Endothelial cell of umbilical vein (primary cell): ENCODE measurements around the gene CISD2. TPM values are rescaled to one million over a fixed set of nuclear protein-coding genes. Genes with fewer than 3 reads are reported as not detected.
A peak's percentile ranks its signal among the peaks of the same experiment; 100 is the strongest.

Source experiments
- BruUV-seq: library from RNA; stranded (reverse); fragments of 400-500 nt; replicated peaks from 2 replicates; lab custom pipeline; 2021; lab: Mats Ljungman, UMichigan
- CTCF ChIA-PET: fragments of 300-600, 350-600 bp; sonication (Branson Sonifier 250); formaldehyde crosslinking; loops from one replicate; lab custom pipeline; 2021; ENCODE audit warnings: antibody characterized with exemption, inconsistent platforms; lab: Charles Lee
- POLR2A ChIA-PET: fragments of 300-600, 350-600 bp; sonication (Branson Sonifier 250); formaldehyde crosslinking; loops from one replicate; lab custom pipeline; 2021; ENCODE audit warnings: antibody characterized with exemption, inconsistent platforms; lab: Charles Lee
- DNase-seq: peaks from one replicate; pipeline ENCODE4 v3.0.0-alpha.2; 2011; ENCODE audit warnings: low read depth, low spot score
- FAIRE-seq: peaks from 2 replicates; lab custom pipeline; 2011; peaks lifted over from hg19 to GRCh38; lab: Jason Lieb, UNC
- H2AFZ ChIP-seq: 2 replicates; pipeline ENCODE4 v1.6.0; 2012; ENCODE audit warnings: low read depth, low read length, control low read depth, inconsistent platforms
- H3K27ac ChIP-seq: 2 replicates; pipeline ENCODE4 v1.5.1; 2011; ENCODE audit warnings: low read depth, mild to moderate bottlenecking, control low read depth, low read length, moderate library complexity; ENCODE audit not compliant: insufficient read depth
- H3K27me3 ChIP-seq, 2 experiments: 2 replicates each; pipeline versions ENCODE4 v1.6.0 to v1.6.1; 2011; ENCODE audit warnings: low read length in 2 of 2, mixed read lengths in 1 of 2; ENCODE audit not compliant: control insufficient read depth in 2 of 2, insufficient read depth in 2 of 2
- H3K36me3 ChIP-seq, 2 experiments: 2 replicates in 1 of 2; 3 replicates in 1 of 2; pipeline ENCODE4 v1.5.1; 2011; ENCODE audit warnings: low read length in 2 of 2, mild to moderate bottlenecking in 1 of 2, moderate library complexity in 1 of 2; ENCODE audit not compliant: control insufficient read depth in 2 of 2, insufficient read depth in 2 of 2; ENCODE audit errors: extremely low read depth in 1 of 2
- H3K4me1 ChIP-seq: 3 replicates; pipeline ENCODE4 v1.5.1; 2011; ENCODE audit warnings: mild to moderate bottlenecking, low read length; ENCODE audit not compliant: control insufficient read depth, insufficient read depth; ENCODE audit errors: extremely low read depth
- H3K4me2 ChIP-seq: 2 replicates; pipeline ENCODE4 v1.6.1; 2011; ENCODE audit warnings: low read length, control low read depth, mixed read lengths; ENCODE audit not compliant: insufficient read depth
- H3K4me3 ChIP-seq, 3 experiments: fragments of 200-600 bp in 1 of 3; sonication (generic), shearing (Covaris generic) in 1 of 3; replicated peaks in 1 of 3; 2 replicates each; pipeline ENCODE4 v1.5.1; 2011 to 2016; ENCODE audit warnings: control low read depth in 3 of 3, low read length in 3 of 3, mild to moderate bottlenecking in 2 of 3, inconsistent platforms in 1 of 3, low read depth in 1 of 3, moderate library complexity in 1 of 3; ENCODE audit not compliant: insufficient read depth in 1 of 3
- H3K79me2 ChIP-seq: 2 replicates; pipeline ENCODE4 v1.6.0; 2012; ENCODE audit warnings: low read length, inconsistent platforms; ENCODE audit not compliant: control insufficient read depth, insufficient read depth
- H3K9ac ChIP-seq: replicated peaks from 2 replicates; pipeline ENCODE3; 2011; ENCODE audit warnings: low read length, control low read depth; ENCODE audit not compliant: insufficient read depth; ENCODE audit errors: extremely low read depth
- H3K9me1 ChIP-seq: replicated peaks from 3 replicates; pipeline ENCODE4 v1.6.0; 2011; ENCODE audit warnings: mild to moderate bottlenecking, low read length; ENCODE audit not compliant: control insufficient read depth, insufficient read depth; ENCODE audit errors: extremely low read depth
- H3K9me3 ChIP-seq: replicated peaks from 2 replicates; pipeline ENCODE4 v1.5.1; 2012; ENCODE audit warnings: low read length, inconsistent platforms; ENCODE audit not compliant: control insufficient read depth, insufficient read depth
- H4K20me1 ChIP-seq: replicated peaks from 2 replicates; pipeline ENCODE3; 2011; ENCODE audit warnings: mild to moderate bottlenecking, low read length; ENCODE audit not compliant: control insufficient read depth, insufficient read depth; ENCODE audit errors: extremely low read depth
- EZH2 ChIP-seq: IDR thresholded peaks from 2 replicates; pipeline ENCODE4 v1.6.1; 2012; ENCODE audit warnings: borderline replicate concordance, low read depth, mild to moderate bottlenecking, moderate library complexity, low read length, inconsistent platforms; ENCODE audit not compliant: severe bottlenecking
- FOS ChIP-seq: IDR thresholded peaks from 2 replicates; pipeline ENCODE4 v1.6.1; 2011; ENCODE audit warnings: mild to moderate bottlenecking, low read length, moderate library complexity, borderline replicate concordance; ENCODE audit not compliant: insufficient read depth
- GATA2 ChIP-seq: IDR thresholded peaks from 2 replicates; pipeline ENCODE4 v1.7.0; 2011; ENCODE audit warnings: low read depth, mild to moderate bottlenecking, moderate library complexity, mixed read lengths, low read length; ENCODE audit not compliant: insufficient read length, insufficient read depth
- MYC ChIP-seq: IDR thresholded peaks from one replicate; pipeline ENCODE4 v1.6.1; 2011; ENCODE audit warnings: mild to moderate bottlenecking, low read depth, low read length
- POLR2AphosphoS5 ChIP-seq: IDR thresholded peaks from 2 replicates; pipeline ENCODE4 v1.6.1; 2012; ENCODE audit warnings: low read depth, mild to moderate bottlenecking, control low read depth, low read length, moderate library complexity; ENCODE audit not compliant: insufficient read depth
- dilution Hi-C: fragments of 300-500 bp; cut with MboI; formaldehyde crosslinking; loops from one replicate; pipeline ENCODE4 v1.15.0; 2019; ENCODE audit warnings: low sequenced_read_pairs; ENCODE audit not compliant: extremely low pct_ligation_motif_present
- intact Hi-C: fragments of 100-400 bp; cut with micrococcal nuclease; formaldehyde crosslinking; loops from one replicate; pipeline ENCODE4 v1.10.0; 2022
- polyA plus RNA-seq, 4 experiments: library from polyadenylated mRNA; depleted of rRNA in 3 of 4; stranded (reverse) in 3 of 4; unstranded in 1 of 4; fragments of >200 nt; gene quantifications; 2 replicates each; pipeline versions ENCODE4 v1.2.1 to v1.2.3, GENCODE V29; 2011 to 2012; ENCODE audit warnings: missing spikeins in 1 of 4
- total RNA-seq: library from RNA; stranded (reverse); gene quantifications from 2 replicates; pipeline ENCODE4 v1.2.3, GENCODE V29; 2021
- TF ChIP-seq, protein P1 (sequence below), 2 donors: IDR thresholded peaks; 1 replicate in 1 of 2; 2 replicates in 1 of 2; pipeline ENCODE4 v1.5.1; 2011; ENCODE audit warnings: low read length in 2 of 2, mild to moderate bottlenecking in 2 of 2, moderate library complexity in 2 of 2, control low read depth in 1 of 2, inconsistent platforms in 1 of 2, low read depth in 1 of 2; ENCODE audit not compliant: insufficient read depth in 1 of 2; ENCODE audit errors: extremely low read depth in 1 of 2

Gene CISD2
- total and polyA plus RNA-seq, 2 donors (not counting 3 experiments of a cell fraction or from before 2014, with no cell fraction given) = 14.6 to 28.4 TPM

DNA sequence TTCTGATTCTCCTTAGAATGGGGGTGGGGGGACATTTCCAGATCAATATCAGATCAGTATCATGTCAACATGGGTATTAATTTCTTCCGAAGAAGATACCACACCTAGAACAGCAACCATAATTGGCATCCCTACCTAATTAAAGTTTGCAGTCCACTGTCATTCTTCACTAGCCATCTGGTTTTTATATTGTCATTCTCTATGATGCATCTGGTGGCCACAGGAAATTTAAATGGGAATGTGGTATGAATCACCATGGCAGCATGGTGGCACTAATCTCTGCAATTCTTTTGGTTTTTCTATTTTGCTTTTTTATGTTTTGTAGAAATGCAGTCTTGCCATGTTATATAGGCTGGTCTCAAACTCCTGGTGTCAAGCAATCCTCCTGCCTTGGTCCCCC, 24.9 kb upstream of the CISD2 start:
- BruUV-seq = no TSS peak
- Histone ChIP-seq H3K36me3 (no peaks in the 10 kb centered on the region), H3K9me3 (no peaks in the 10 kb centered on the region), H2AFZ (no peak overlapping the region), H3K27ac (no peak overlapping the region), H3K9me1 (no peaks in the 10 kb centered on the region), H3K27me3 (no peaks in the 10 kb centered on the region), H3K79me2 (no peaks in the 10 kb centered on the region), H4K20me1 (no peaks in the 10 kb centered on the region), H3K4me2 (no peak overlapping the region), H3K4me3 (no peak overlapping the region), H3K9ac (no peak overlapping the region), H3K4me1 (no peaks in the 10 kb centered on the region)
- ChIA-PET CTCF (no interaction called here), POLR2A (no interaction called here)
- dilution Hi-C loops (no loop called here), intact Hi-C loops (no loop called here)
- DNase-seq = no peak
- TF ChIP-seq POLR2AphosphoS5 = no peak
- TF ChIP-seq MYC = no peak
- TF ChIP-seq FOS = no peak
- TF ChIP-seq EZH2 = no peak
- TF ChIP-seq, protein P1, sequence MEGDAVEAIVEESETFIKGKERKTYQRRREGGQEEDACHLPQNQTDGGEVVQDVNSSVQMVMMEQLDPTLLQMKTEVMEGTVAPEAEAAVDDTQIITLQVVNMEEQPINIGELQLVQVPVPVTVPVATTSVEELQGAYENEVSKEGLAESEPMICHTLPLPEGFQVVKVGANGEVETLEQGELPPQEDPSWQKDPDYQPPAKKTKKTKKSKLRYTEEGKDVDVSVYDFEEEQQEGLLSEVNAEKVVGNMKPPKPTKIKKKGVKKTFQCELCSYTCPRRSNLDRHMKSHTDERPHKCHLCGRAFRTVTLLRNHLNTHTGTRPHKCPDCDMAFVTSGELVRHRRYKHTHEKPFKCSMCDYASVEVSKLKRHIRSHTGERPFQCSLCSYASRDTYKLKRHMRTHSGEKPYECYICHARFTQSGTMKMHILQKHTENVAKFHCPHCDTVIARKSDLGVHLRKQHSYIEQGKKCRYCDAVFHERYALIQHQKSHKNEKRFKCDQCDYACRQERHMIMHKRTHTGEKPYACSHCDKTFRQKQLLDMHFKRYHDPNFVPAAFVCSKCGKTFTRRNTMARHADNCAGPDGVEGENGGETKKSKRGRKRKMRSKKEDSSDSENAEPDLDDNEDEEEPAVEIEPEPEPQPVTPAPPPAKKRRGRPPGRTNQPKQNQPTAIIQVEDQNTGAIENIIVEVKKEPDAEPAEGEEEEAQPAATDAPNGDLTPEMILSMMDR (IDR thresholded peaks at IDR 0.05; ENCODE audit: extremely low read depth in 1 of 2, insufficient read depth in 1 of 2, low read depth in 1 of 2, low read length in 2 of 2) = no peak
- TF ChIP-seq GATA2 = no peak
- FAIRE-seq = peak; percentile 31
